GM19463 (cell line): ENCODE measurements around the gene MLX.
"Not testable (repeated sequence)": the region's sequence is repeated elsewhere in the genome, so short reads cannot be mapped to it uniquely, and the experiment has no call there.

Source experiments
- ATAC-seq: cut with Tn5 transposase; IDR thresholded peaks from one replicate; pipeline ENCODE4 v1.9.1; 2021; ENCODE audit warnings: mild to moderate bottlenecking, moderate library complexity; ENCODE audit not compliant: unreplicated experiment

The MLX gene

DNA sequence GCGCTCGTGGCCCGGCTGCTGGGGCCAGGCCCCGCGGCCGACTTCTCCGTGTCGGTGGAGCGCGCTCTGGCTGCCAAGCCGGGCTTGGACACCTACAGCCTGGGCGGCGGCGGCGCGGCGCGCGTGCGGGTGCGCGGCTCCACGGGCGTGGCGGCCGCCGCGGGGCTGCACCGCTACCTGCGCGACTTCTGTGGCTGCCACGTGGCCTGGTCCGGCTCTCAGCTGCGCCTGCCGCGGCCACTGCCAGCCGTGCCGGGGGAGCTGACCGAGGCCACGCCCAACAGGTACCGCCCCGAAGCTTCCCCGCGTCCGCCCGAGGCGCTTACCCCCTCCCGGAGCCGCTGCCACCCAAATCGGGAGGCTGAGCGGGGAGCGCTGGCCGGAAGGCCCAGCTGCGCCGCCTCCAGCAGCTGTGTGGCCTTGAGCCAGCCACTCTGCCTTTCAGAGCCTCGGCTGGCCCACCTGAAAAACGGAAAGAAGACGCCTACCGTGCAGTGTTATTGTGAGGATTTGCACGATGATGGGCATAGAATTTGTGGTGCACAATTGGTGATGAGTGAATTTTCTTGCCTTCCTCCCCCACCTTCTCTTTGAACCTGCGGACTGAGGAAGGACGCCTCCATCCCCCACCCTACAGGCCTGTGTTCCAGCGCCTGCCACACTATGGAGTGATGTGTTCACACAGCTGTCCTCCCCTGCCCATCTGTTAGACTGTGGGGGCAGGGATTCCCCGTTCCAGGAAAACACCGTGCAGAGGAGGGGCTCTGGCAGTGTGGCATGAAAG is 30.3 kb upstream of the MLX start:
- peak; percentile 71 for ATAC-seq

DNA sequence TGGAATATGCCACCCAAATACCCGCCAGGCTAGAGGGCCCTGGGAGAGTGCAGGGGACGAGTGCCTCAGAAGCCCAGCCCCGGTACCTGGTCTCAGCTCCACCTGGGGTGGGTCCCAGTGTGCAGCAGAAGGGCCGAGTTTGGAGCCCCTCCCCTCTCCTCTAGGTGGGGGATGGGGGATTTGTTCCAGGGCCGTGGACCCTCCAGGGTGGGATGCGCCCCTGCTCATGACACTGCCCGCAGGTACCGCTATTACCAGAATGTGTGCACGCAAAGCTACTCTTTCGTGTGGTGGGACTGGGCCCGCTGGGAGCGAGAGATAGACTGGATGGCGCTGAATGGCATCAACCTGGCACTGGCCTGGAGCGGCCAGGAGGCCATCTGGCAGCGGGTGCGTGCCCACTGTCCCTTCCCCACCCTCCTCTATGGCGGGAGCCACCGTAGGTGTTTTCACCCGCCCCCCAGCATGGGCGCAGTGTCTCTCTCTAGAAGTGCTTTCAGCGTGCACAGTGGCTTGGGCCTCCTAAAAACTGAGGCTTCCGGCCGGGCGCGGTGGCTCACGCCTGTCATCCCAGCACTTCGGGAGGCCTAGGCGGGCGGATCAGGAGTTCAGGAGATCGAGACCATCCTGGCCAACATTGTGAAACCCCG is 29.6 kb upstream of the MLX start:
- no peak for ATAC-seq

GRCh38 chr17:42537826-42538451 is 29.0 kb upstream of the MLX start:
- ATAC-seq, result no peak

DNA sequence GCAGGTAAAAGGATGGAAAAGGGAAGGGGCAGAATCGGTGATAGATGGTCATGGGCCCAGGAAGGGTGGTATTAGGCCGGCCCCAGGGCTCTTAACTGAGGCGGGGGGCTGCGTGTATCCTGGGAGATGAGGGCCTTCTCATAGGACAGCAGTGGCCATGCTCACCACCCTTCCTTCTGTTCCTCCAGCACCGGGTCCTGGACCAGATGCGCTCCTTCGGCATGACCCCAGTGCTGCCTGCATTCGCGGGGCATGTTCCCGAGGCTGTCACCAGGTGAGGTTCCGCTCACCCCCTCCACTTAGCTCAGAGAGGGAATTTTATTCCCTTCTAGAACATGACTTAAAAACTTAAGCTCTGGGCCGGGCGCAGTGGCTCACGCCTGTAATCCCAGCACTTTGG is 28.4 kb upstream of the MLX start:
- ATAC-seq, result no peak

GRCh38 chr17:42540558-42540957 is 26.3 kb upstream of the MLX start:
- not testable (repeated sequence) for ATAC-seq

- ATAC-seq, result no peak
Measured at GRCh38 chr17:42541041-42541833, 25.7 kb upstream of the MLX start.

DNA sequence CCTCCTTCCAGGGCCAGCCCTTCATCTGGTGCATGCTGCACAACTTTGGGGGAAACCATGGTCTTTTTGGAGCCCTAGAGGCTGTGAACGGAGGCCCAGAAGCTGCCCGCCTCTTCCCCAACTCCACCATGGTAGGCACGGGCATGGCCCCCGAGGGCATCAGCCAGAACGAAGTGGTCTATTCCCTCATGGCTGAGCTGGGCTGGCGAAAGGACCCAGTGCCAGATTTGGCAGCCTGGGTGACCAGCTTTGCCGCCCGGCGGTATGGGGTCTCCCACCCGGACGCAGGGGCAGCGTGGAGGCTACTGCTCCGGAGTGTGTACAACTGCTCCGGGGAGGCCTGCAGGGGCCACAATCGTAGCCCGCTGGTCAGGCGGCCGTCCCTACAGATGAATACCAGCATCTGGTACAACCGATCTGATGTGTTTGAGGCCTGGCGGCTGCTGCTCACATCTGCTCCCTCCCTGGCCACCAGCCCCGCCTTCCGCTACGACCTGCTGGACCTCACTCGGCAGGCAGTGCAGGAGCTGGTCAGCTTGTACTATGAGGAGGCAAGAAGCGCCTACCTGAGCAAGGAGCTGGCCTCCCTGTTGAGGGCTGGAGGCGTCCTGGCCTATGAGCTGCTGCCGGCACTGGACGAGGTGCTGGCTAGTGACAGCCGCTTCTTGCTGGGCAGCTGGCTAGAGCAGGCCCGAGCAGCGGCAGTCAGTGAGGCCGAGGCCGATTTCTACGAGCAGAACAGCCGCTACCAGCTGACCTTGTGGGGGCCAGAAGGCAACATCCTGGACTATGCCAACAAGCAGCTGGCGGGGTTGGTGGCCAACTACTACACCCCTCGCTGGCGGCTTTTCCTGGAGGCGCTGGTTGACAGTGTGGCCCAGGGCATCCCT is 23.5 kb upstream of the MLX start:
- ATAC-seq, result no peak

GRCh38 chr17:42544874-42545283 is 22.0 kb upstream of the MLX start:
- no peak for ATAC-seq

DNA sequence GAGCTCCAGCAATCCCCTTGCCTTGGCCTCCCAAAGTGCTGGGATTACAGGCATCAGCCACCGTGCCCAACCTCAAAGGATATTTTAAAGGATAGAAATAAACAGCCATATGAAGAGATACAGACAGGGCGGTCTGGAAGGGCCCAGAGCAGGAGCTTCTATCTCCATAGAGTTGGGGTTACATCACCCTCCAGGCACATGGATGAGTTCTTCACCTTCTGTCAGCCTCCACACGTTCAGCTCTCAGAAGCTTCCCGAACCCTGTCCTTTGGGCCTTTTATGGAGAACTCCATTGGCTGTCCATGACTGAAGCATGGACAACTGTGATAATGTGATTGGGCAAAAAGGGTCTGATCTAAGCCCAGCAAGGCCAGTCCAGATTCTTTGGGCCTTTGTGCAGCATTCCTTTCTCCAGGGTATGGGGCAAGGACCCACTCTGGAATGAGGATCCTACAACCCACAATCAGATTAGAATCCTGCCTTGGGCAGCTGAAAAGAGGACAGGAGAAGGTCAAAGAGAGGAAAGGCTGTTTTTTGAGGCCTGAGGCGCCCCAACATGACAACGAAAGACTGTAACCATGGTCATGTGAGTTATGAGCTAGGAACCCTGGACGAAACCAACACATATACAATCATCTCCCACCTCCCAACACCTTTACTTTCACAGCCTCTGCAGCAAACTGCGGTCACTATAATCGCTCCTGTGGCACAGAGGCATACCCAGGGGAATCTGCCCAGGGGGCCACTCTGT is 21.0 kb upstream of the MLX start:
- not testable (repeated sequence) for ATAC-seq

- ATAC-seq, result no peak
Measured at GRCh38 chr17:42547001-42547461, 19.9 kb upstream of the MLX start.

DNA sequence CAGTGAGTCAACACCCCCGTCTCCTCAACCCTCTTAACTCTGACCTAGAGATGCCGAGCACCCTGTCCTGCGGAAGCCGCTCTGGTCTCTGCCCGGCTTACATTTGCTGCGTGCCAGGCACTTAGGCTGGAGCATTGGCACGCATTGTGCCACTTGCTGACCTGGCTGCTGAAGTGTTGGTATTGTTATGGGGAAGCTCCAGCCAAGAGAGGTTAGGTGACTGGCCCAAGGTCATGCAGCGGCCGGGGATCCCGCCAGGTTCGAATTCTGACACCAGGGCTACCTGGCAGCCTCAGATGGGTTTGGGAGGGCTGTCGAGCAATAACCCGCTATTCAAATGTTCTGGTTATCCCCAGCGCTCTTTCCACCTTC is 19.2 kb upstream of the MLX start:
- ATAC-seq, result no peak

DNA sequence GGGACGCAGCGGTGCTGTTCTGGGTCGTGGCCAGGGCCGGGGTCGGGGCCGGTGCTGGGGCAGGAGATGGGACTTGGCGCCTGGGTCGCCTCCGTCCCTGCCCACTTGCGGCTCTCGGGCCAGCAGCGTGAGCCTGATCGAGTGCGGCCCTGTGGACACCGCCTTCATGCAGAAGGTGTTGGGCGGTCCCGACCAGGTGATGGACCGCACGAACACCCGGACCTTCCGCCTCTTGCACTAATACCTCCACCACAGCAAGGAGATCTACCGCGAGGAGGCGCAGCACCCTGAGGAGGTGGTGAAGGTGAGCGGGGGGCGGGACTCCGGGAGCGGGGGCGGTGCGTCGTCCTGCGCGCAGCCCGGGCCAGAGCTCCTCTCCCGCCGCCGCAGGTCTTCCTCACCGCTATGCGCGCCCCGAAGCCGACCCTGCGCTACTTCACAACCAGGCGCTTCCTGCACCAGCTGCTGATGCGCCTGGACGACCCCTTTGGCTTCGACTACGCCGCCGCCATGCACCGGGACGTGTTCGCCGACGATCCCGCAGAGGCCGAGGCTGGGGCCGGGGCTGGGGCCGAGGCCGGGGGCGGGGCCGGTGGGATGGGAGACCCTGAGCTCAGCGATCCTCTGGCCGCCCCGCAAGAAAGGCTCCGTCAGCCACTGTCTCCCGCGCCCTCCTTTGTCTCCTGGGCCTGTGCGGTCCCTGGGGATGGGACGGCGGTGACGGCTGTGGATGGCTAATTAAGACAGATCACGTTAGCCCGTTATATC is 18.6 kb upstream of the MLX start:
- ATAC-seq, result no peak

DNA sequence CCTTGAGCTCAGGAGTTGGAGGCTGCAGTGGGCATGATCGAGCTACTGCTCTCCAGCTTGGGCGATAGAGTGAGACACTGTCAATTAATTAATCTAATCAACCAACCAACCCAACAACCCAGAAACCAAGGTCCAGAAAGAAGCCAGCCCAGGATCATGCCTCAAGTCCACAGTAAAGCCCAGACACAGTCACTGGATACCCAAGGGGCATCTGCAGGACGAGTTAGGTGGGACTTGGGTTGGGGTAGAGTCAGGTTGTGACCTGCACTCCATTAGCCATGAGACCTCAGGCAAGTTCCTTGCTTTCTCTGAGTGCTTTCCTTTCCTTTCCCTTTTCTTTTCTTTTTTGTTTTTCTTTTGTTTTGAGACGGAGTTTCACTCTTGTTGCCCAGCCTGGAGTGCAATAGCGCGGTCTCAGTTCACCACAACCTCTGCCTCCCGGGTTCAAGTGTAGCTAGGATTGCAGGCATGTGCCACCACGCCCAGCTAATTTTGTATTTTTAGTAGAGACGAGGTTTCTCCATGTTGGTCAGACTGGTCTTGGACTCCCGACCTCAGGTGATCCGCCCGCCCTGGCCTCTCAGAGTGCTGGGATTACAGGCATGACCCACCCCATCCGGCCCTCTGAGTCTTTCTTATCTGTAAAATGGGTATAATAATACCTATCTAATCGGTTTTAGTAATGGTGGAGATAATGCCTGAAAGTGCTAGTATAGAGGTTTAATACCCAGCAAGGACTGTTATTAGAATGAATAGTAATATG is 17.7 kb upstream of the MLX start:
- no peak for ATAC-seq

DNA sequence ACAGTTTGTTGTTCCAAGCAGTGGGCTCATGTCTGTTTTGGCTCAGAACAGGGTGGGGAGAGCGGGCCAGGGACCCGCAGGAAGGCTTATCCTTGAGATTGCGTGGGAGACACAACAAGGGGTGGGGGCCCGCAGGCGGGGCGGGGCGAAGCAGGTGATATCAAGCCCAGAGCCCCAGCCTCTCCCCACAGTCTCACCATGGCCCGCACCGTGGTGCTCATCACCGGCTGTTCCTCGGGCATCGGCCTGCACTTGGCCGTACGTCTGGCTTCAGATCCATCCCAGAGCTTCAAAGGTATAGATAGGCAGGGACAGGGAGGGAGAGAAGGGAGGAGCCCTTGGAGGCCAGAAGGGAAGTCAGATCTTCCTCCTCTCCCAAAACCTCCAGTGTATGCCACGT is 14.2 kb upstream of the MLX start, which contains the start of gene HSD17B1:
Gene HSD17B1, plus strand, starts transcription at position 188 of the 400 bp plus-strand sequence. Its CDS starts 11 bp downstream, at position 199.
- not testable (repeated sequence) for ATAC-seq

DNA sequence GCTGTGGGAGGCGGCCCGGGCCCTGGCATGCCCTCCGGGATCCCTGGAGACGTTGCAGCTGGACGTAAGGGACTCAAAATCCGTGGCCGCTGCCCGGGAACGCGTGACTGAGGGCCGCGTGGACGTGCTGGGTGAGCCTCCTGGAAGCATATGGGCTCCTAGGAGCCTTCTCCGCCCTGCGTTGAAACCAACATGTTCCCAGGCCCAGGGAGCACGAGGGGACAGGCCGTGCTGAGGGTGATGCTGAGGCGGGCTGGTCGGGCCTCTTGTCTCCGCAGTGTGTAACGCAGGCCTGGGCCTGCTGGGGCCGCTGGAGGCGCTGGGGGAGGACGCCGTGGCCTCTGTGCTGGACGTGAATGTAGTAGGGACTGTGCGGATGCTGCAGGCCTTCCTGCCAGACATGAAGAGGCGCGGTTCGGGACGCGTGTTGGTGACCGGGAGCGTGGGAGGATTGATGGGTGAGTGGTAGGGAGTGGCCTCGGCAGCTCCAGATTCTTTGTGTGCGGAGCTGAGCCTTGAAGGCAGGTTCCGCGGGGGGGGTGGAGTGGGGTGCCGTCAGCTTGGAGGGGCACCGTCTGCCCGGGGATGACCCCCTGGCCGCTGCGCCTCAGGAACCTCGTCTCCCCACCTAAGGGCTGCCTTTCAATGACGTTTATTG is 13.6 kb upstream of the MLX start:
- no peak for ATAC-seq

GRCh38 chr17:42553866-42554249 is 13.0 kb upstream of the MLX start:
- ATAC-seq, result no peak
